Lung (tissue), 12 donors: ENCODE results near the gene CCL27. TPM values are rescaled to one million over a fixed set of nuclear protein-coding genes. Genes with fewer than 3 reads are reported as not detected.
A peak's percentile ranks its signal among the peaks of the same experiment; 100 is the strongest.

Experiments
- ATAC-seq: fragments of 200-7000 bp; cut with Tn5 transposase; one replicate; pipeline ENCODE4 v1.9.1; 2020; ENCODE audit warnings: moderate number of reproducible peaks; ENCODE audit not compliant: insufficient read depth, low FRiP score
- DNase-seq, 3 donors: peaks; one replicate each; pipeline ENCODE4 v3.0.0-alpha.2; 2013 to 2017
- H3K27ac ChIP-seq, 2 donors: one replicate each; pipeline ENCODE4 v1.5.1; 2013; ENCODE audit warnings: mild to moderate bottlenecking in 2 of 2, moderate library complexity in 2 of 2, control low read depth in 1 of 2, inconsistent platforms in 1 of 2, low read depth in 1 of 2, low read length in 1 of 2
- H3K27me3 ChIP-seq, 3 donors: one replicate each; pipeline ENCODE4 v1.5.1; 2013; ENCODE audit warnings: low read length in 2 of 3; ENCODE audit not compliant: control insufficient read depth in 3 of 3, insufficient read depth in 3 of 3
- H3K36me3 ChIP-seq, 4 donors: one replicate each; pipeline ENCODE4 v1.5.1; 2013; ENCODE audit warnings: low read length in 4 of 4, mild to moderate bottlenecking in 1 of 4, moderate library complexity in 1 of 4; ENCODE audit not compliant: control insufficient read depth in 4 of 4, insufficient read depth in 4 of 4
- H3K4me1 ChIP-seq, 5 donors: one replicate each; pipeline ENCODE4 v1.5.1; 2013; ENCODE audit warnings: low read length in 5 of 5, mild to moderate bottlenecking in 2 of 5, moderate library complexity in 1 of 5; ENCODE audit not compliant: control insufficient read depth in 5 of 5, insufficient read depth in 5 of 5
- H3K4me3 ChIP-seq: one replicate; pipeline ENCODE4 v1.5.1; 2013; ENCODE audit warnings: mild to moderate bottlenecking, control low read depth, moderate library complexity
- H3K9ac ChIP-seq, 2 donors: one replicate each; pipeline ENCODE4 v1.5.1; 2013; ENCODE audit warnings: low read length in 2 of 2, control low read depth in 1 of 2; ENCODE audit not compliant: insufficient read depth in 1 of 2
- H3K9me3 ChIP-seq, 4 donors: one replicate each; pipeline ENCODE4 v1.5.1; 2013; ENCODE audit warnings: low read length in 3 of 4, mild to moderate bottlenecking in 1 of 4, moderate library complexity in 1 of 4; ENCODE audit not compliant: control insufficient read depth in 4 of 4, insufficient read depth in 3 of 4
- WGBS, 2 donors: extraction: QIAGEN DNeasy Blood & Tissue Kit; methylation state at CpG; one replicate each; pipeline ENCODE4 v1.1.7; 2013; 5-methylcytosine and 5-hydroxymethylcytosine counted together
- polyA plus RNA-seq, 2 donors: library from polyadenylated mRNA; stranded (reverse); fragments of 200-250 nt; gene quantifications; one replicate each; pipeline ENCODE4 v1.2.1, GENCODE V29; 2013
- total RNA-seq, 2 donors: library from RNA; depleted of rRNA in 1 of 2; stranded (reverse); fragments of >200 nt in 1 of 2; gene quantifications; one replicate each; pipeline ENCODE4 v1.2.1, GENCODE V29; 2014 to 2021
- TF ChIP-seq, protein P1 (sequence below): IDR thresholded peaks from 2 replicates; pipeline ENCODE4 v1.5.1; 2012; ENCODE audit warnings: mild to moderate bottlenecking; ENCODE audit errors: control extremely low read depth, extremely low read depth
- donor health status: control.
- donor health status: control.
- donor health status: Bipolar disorder and iron deficiency.
- donor health status: healthy.
- donor health status: DM: yes; HTN: yes; CAD: no.

CCL27 gene
- total and polyA plus RNA-seq, 4 donors, result 0.05 to 0.55 TPM; not detected in 2

DNA sequence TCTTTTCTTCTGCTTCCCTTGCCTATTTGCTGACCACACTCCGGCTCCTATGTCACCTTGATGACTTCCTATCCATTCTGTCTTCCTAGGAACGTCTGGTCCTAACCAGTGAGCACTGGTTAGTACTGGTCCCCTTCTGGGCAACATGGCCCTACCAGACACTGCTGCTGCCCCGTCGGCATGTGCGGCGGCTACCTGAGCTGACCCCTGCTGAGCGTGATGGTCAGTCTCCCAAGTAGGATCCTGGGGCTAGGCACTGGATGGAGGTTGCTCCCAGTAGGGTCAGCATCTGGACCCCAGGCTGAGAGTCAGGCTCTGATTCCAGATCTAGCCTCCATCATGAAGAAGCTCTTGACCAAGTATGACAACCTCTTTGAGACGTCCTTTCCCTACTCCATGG lies 13.8 kb downstream of the CCL27 start:
- 95% methylated on average over 8 of the region's 8 CpGs for WGBS, 2 donors

DNA sequence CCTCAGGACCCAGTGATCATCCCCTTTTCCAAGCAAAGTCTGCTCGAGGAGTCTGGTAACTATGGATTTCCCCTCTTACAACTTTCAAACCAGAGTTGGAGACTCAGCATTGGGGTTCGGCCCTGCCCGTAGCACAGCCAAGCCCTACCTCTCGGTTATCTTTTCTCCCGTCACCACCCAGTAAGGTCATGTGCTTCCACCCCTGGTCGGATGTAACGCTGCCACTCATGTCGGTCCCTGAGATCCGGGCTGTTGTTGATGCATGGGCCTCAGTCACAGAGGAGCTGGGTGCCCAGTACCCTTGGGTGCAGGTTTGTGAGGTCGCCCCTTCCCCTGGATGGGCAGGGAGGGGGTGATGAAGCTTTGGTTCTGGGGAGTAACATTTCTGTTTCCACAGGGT lies 14.8 kb downstream of the CCL27 start:
- Histone ChIP-seq H3K4me1 (peaks cover 0 to 41% (median 17%) of the 10 kb centered on the region in 5 donors), H3K27me3 (no peaks in the 10 kb centered on the region), H3K36me3 (peaks cover 0 to 19% (median 16%) of the 10 kb centered on the region in 4 donors), H3K9me3 (no peaks in the 10 kb centered on the region), H3K27ac (peak overlapping the region; percentile 81 to 83), H3K9ac (peak overlapping the region; percentile 50 to 74), H3K4me3 (peak overlapping the region; percentile 70)
- ATAC-seq (no peak), DNase-seq (no peak)
- TF ChIP-seq, protein P1, sequence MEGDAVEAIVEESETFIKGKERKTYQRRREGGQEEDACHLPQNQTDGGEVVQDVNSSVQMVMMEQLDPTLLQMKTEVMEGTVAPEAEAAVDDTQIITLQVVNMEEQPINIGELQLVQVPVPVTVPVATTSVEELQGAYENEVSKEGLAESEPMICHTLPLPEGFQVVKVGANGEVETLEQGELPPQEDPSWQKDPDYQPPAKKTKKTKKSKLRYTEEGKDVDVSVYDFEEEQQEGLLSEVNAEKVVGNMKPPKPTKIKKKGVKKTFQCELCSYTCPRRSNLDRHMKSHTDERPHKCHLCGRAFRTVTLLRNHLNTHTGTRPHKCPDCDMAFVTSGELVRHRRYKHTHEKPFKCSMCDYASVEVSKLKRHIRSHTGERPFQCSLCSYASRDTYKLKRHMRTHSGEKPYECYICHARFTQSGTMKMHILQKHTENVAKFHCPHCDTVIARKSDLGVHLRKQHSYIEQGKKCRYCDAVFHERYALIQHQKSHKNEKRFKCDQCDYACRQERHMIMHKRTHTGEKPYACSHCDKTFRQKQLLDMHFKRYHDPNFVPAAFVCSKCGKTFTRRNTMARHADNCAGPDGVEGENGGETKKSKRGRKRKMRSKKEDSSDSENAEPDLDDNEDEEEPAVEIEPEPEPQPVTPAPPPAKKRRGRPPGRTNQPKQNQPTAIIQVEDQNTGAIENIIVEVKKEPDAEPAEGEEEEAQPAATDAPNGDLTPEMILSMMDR, result no peak
- 59 to 73% methylated on average over 10 of the region's 10 CpGs for WGBS, 2 donors

More for the DNA sequence above, 13.8 kb downstream of the CCL27 start:
- ATAC-seq, result no peak
- Histone ChIP-seq H3K4me1 (peaks cover 4 to 51% (median 26%) of the 10 kb centered on the region in 5 donors), H3K9ac (no peak overlapping the region), H3K27me3 (no peaks in the 10 kb centered on the region), H3K4me3 (no peak overlapping the region), H3K36me3 (peaks cover 0 to 19% (median 16%) of the 10 kb centered on the region in 4 donors), H3K9me3 (no peaks in the 10 kb centered on the region), H3K27ac (no peak overlapping the region)
- TF ChIP-seq, protein P1, result no peak
- DNase-seq, result no peak

DNA sequence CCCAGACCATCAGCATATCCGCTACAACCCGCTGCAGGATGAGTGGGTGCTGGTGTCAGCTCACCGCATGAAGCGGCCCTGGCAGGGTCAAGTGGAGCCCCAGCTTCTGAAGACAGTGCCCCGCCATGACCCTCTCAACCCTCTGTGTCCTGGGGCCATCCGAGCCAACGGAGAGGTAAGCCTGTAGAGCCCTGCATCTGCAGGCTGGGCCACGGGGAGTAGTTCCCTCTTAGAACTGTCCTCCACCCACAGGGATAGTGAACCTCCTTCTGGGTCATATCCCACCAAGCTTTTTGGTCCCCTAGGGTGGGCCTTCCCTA lies 15.4 kb downstream of the CCL27 start:
- Histone ChIP-seq H3K27ac (peak overlapping the region; percentile 81 to 83), H3K9ac (peak overlapping the region; percentile 50 to 74), H3K27me3 (no peaks in the 10 kb centered on the region), H3K36me3 (peaks cover 0 to 19% (median 16%) of the 10 kb centered on the region in 4 donors), H3K4me3 (peak overlapping the region; percentile 70), H3K9me3 (no peaks in the 10 kb centered on the region), H3K4me1 (peaks cover 0 to 35% (median 12%) of the 10 kb centered on the region in 5 donors)
- TF ChIP-seq, protein P1, result no peak
- WGBS, 2 donors, result 0 to 2% methylated on average over 8 of the region's 8 CpGs
- no peak for ATAC-seq
- DNase-seq, result no peak
